ENCODE measurements around the gene C14orf132. TPM values are rescaled to one million over a fixed set of nuclear protein-coding genes. Genes with fewer than 3 reads are reported as not detected.

The C14orf132 gene
- polyA plus RNA-seq, 3 donors = not detected

GRCh38 chr14:96064866-96065265, 25.7 kb downstream of the C14orf132 start:
- no peak for TF ChIP-seq CTCF (IDR thresholded peaks at IDR 0.05)
- no peak overlapping the region for H3K4me3 ChIP-seq (replicated peaks in 1 of 3; ENCODE audit: low read depth in 2 of 3, low read length in 3 of 3)
- no peaks in the 10 kb centered on the region for H3K27me3 ChIP-seq (ENCODE audit: control insufficient read depth in 2 of 2, insufficient read depth in 2 of 2, low read length in 2 of 2)
- no peaks in the 10 kb centered on the region for H3K9me3 Mint-ChIP-seq
- no peaks in the 10 kb centered on the region for H3K79me2 ChIP-seq (ENCODE audit: insufficient read depth, low read length)
- no peaks in the 10 kb centered on the region for H3K4me1 Mint-ChIP-seq
- H3K9ac ChIP-seq (ENCODE audit: insufficient read depth, low read length, poor library complexity, severe bottlenecking) = no peak overlapping the region
- no peak overlapping the region for H3K27ac ChIP-seq (ENCODE audit: low read depth in 1 of 2, low read length in 2 of 2)
- intact Hi-C loops (cut with micrococcal nuclease) = no loop called here
- no peak overlapping the region for H3K27ac Mint-ChIP-seq
- no peaks in the 10 kb centered on the region for H3K36me3 ChIP-seq (replicated peaks in 1 of 2; ENCODE audit: control insufficient read depth in 1 of 2, insufficient read depth in 2 of 2, low read length in 2 of 2)
- no peak overlapping the region for H2AFZ ChIP-seq (ENCODE audit: insufficient read depth, low read depth, low read length, poor library complexity, severe bottlenecking)
- H3K27me3 Mint-ChIP-seq (ENCODE audit: low read depth in 3 of 3) = peaks cover 0 to 13% (median 4%) of the 10 kb centered on the region in 3 donors
- no peaks in the 10 kb centered on the region for H4K20me1 ChIP-seq (ENCODE audit: insufficient read depth, low read length)
- no peak overlapping the region for H3K4me2 ChIP-seq (replicated peaks; ENCODE audit: extremely low read depth, low read length, poor library complexity, severe bottlenecking)
- no peak overlapping the region for H3K4me3 Mint-ChIP-seq
- WGBS (ENCODE audit: insufficient coverage) = 85% methylated on average over 4 of the region's 5 CpGs
- DNase-seq = no peak
- H3K4me1 ChIP-seq (ENCODE audit: control insufficient read depth in 1 of 2, insufficient read depth in 2 of 2, low read length in 2 of 2) = no peaks in the 10 kb centered on the region
- no peaks in the 10 kb centered on the region for H3K9me3 ChIP-seq (replicated peaks in 1 of 2; ENCODE audit: control insufficient read depth in 1 of 2, insufficient read depth in 1 of 2, low read length in 2 of 2)
- H3K36me3 Mint-ChIP-seq = no peaks in the 10 kb centered on the region

- intact Hi-C loops (cut with micrococcal nuclease) = no loop called here
- Histone ChIP-seq H3K4me2 (replicated peaks; ENCODE audit: extremely low read depth, low read length, poor library complexity, severe bottlenecking) (no peak overlapping the region), H3K9me3 (replicated peaks in 1 of 2; ENCODE audit: control insufficient read depth in 1 of 2, insufficient read depth in 1 of 2, low read length in 2 of 2) (no peaks in the 10 kb centered on the region), H3K4me1 (ENCODE audit: control insufficient read depth in 1 of 2, insufficient read depth in 2 of 2, low read length in 2 of 2) (no peaks in the 10 kb centered on the region), H2AFZ (ENCODE audit: insufficient read depth, low read depth, low read length, poor library complexity, severe bottlenecking) (no peak overlapping the region), H3K79me2 (ENCODE audit: insufficient read depth, low read length) (no peaks in the 10 kb centered on the region), H4K20me1 (ENCODE audit: insufficient read depth, low read length) (no peaks in the 10 kb centered on the region), H3K36me3 (replicated peaks in 1 of 2; ENCODE audit: control insufficient read depth in 1 of 2, insufficient read depth in 2 of 2, low read length in 2 of 2) (no peaks in the 10 kb centered on the region), H3K9ac (ENCODE audit: insufficient read depth, low read length, poor library complexity, severe bottlenecking) (no peak overlapping the region), H3K4me3 (replicated peaks in 1 of 3; ENCODE audit: low read depth in 2 of 3, low read length in 3 of 3) (no peak overlapping the region), H3K27ac (ENCODE audit: low read depth in 1 of 2, low read length in 2 of 2) (no peak overlapping the region), H3K27me3 (ENCODE audit: control insufficient read depth in 2 of 2, insufficient read depth in 2 of 2, low read length in 2 of 2) (no peaks in the 10 kb centered on the region)
- WGBS (ENCODE audit: insufficient coverage) = 39% methylated on average over 6 of the region's 11 CpGs
- no peak for TF ChIP-seq CTCF (IDR thresholded peaks at IDR 0.05)
- no peak for DNase-seq
- Mint-ChIP-seq H3K4me3 (no peak overlapping the region), H3K36me3 (no peaks in the 10 kb centered on the region), H3K27me3 (ENCODE audit: low read depth in 3 of 3) (peaks cover 0 to 10% (median 4%) of the 10 kb centered on the region in 3 donors), H3K9me3 (peaks cover 0 to 3% (median 0%) of the 10 kb centered on the region in 7 donors), H3K27ac (no peak overlapping the region), H3K4me1 (no peaks in the 10 kb centered on the region)
These were observed 26.7 kb downstream of the C14orf132 start for GRCh38 chr14:96065661-96066459.
